GM18519 (cell line): ENCODE results near the gene GPA33.

Experiments used
- ATAC-seq: cut with Tn5 transposase; IDR thresholded peaks from one replicate; pipeline ENCODE4 v1.9.1; 2021; ENCODE audit warnings: mild to moderate bottlenecking, moderate library complexity; ENCODE audit not compliant: unreplicated experiment, low FRiP score

GPA33 gene

DNA sequence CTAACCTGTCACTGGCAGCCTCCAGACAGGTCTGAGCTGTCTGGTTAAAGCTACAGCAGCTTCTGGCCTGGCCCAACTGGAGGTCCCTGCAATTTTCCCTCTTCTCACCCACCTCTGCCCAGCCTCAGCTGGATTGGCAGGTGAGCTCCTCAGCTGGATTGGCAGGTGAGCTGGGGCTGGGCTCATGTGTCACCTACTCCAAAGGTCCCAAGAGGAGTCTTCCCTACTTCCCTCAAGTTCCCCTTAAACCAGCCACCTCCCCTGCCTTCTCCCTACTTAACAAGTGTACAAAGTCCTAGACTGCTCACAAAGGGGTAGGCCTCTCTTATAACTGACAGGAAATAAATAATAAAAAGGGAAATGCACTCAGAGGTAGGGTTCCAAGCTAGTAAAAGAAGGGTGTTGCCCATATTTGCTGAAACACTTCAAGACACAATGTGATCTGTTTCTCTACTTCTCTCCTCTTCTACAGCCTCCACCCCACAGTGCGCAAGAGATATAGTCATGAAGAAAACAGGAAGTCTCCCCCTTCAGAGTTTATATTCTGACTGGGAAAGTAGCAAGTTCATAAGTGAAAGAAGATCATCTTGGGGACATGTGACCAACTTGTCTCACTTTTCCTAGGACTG lies at the start of gene GPA33:
TSS of gene GPA33 (minus strand) at position 64 of the 629 bp plus-strand sequence. CDS start 90 bp downstream, outside the sequence.
- ATAC-seq: no peak

GRCh38 chr1:167138703-167139102 lies 48.5 kb upstream of the GPA33 start:
- no peak for ATAC-seq

DNA sequence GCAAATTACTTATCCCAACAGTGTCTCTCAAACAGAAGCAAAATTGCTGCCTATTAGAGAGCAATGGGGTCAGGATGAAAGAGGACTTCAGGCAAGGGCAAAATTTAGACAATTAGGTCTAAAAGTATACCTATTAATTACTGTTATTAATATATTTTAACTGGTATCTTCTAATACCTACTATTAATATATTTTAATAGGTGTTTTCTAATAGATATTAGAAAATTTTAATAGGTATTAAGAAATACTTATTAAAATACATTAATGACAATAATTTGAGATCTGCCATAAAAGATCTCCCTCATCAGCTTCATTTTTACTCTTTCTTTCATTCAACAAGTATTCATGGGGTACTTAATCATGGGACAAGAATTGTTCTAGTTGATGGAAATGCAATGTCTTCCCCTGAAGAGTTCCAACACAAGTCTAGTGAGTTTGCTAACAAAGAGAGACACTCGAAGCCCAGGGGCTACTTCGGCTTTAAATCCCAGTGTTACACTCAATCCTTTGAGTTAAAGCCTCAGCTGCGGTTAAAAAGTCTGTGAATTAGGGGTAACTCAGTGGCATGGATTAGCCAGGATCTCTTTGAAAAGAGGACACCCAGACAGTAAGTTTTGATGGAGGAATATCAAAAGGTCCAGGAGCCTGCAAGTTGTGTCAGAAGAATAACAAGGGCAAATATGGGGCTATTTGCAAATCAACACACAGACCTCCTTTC lies 47.8 kb upstream of the GPA33 start:
- no peak for ATAC-seq

DNA sequence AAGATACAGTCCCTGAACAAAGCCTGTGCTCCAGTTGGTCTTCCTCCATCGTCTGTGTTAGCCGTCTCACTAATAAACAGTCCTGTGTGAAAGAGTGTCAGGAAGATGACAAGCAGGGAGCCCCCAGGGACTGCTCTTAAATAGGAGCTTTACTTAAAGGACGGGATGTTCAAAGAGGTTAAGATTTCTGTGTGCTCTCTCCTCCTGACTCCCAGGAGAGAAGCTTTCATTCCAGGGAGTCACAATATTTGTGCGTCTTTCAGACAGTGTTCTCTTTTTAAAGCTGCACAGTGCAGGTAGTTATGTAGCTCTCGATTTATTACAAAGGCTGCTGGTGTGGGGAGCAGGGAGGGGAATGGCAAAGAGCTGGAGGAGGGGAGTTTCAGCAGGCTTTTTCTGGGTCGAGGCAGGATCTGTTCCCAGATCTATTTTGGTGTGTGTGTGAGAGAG lies 47.2 kb upstream of the GPA33 start:
- ATAC-seq: no peak

- ATAC-seq: no peak
These were observed 46.6 kb upstream of the GPA33 start for GRCh38 chr1:167136806-167137205.

- ATAC-seq: no peak
These were observed 46.0 kb upstream of the GPA33 start for GRCh38 chr1:167136191-167136614.

DNA sequence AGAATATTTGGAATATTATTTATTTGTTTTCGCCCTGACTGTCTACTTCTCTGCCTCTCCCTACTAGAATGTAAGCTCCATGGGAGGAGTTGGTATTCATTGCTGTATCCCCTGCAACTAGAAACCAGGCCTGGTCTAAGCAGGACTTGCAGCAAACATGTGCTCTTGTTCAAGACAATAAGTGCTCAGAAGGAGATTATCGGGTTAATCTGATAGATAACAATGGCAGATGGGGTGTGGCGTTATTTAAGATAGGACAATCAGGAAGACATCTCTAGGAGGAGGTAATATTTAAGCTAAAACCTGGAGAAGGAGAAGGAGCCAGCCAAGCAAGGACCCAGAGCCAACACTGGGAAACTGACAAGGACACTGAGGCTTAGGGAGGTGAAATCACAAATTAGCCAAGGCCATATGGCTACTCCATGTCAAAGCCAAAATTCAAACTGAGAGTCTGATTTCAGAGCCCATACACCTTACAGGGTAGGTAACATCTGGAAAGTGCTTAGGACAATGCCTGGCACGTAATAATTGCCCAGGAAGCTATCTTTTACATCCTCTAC lies 45.2 kb upstream of the GPA33 start:
- ATAC-seq: no peak

DNA sequence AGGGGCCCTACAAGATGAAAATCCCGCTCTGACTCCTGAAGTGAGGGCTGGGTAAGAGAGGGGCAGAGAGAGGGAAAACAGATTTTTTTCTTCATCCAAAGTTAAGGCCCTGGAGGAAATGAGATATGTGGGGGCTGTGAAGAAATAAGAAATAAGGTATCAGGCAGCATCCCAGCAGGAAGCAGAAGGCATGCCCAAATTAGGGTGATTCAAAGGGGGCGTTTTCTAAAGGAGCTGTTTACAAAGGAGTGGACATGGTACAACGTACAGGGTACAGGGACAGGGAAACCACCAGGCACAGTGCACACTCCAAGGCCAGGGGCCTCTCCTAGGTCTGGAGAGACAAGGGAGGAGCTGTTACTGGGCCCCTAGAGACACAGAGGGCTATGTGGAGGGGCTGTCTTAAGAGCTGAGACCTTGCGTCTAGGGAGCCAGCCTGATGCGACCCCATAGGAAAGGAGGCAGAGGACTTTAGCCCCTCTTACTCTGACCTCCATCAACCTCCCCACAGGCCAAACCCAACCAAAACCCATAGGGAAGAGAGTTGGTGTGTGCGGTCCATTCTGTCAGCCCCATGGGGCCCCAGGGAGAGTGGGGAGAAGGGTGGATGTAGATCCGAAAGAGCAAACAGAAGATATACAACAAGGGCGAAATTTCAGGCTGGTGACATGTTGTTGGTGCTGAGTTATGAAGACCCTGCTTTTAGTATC lies 42.3 kb upstream of the GPA33 start:
- ATAC-seq: no peak

GRCh38 chr1:167130829-167131510 lies 40.8 kb upstream of the GPA33 start:
- no peak for ATAC-seq

DNA sequence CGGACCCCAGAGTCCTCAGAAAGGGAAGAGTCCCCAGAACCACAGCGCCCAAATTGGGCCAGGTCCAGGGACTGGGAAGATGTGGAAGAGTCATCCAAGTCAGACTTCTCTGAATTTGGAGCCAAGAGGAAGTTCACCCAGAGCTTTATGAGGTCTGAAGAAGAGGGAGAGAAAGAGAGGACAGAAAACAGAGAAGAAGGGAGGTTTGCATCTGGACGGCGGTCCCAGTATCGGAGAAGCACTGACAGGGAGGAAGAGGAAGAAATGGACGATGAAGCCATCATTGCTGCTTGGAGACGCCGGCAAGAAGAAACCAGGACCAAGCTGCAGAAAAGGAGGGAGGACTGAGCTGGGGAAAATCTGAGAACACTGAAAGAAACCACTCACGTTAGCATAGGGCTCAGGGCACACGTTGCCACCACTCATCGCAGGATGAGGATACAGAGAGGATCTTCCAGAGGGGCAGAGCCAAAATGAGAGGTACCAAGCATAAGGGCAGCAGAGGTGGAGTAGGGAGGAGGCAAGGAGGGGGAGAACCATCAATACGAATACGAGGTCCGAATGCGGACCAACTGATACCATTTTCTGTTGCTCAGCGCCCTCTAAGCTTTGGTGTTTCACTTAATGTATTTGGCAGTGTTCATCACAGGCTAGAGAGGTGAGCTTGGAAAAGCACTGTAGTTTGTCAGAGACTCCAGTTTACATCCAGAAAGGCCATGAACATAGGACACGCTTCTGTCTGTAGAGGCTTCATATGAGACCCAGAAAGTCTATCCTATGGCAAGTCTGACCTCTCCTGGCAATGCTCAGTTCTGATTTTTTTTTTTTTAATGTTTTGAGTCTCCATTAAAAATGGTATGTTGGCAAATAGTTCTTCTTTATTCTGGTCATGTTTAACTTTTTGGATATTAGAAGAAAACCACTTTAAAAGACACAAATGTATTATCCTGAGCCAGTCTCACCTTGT lies 38.4 kb upstream of the GPA33 start:
- no peak for ATAC-seq

- ATAC-seq: no peak
These were observed 37.5 kb upstream of the GPA33 start for GRCh38 chr1:167127661-167128060.

GRCh38 chr1:167127236-167127635 lies 37.1 kb upstream of the GPA33 start:
- no peak for ATAC-seq

DNA sequence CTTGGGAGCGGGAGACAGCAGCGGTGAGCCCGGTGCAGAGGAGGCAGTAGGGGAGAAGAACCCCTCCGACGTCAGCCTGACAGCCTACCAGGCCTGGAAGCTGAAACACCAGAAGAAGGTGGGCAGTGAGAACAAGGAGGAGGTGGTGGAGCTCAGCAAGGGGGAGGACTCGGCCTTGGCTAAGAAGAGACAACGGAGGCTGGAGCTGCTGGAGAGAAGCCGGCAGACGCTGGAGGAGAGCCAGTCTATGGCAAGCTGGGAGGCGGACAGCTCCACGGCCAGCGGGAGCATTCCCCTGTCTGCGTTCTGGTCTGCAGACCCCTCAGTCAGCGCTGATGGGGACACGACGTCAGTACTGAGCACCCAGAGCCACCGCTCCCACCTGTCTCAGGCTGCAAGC lies 36.6 kb upstream of the GPA33 start:
- ATAC-seq: no peak

- no peak for ATAC-seq
These were observed 36.1 kb upstream of the GPA33 start for GRCh38 chr1:167126317-167126716.

GRCh38 chr1:167122568-167122967 lies 32.4 kb upstream of the GPA33 start:
- no peak for ATAC-seq

GRCh38 chr1:167122121-167122480 lies 31.9 kb upstream of the GPA33 start:
- ATAC-seq: no peak

DNA sequence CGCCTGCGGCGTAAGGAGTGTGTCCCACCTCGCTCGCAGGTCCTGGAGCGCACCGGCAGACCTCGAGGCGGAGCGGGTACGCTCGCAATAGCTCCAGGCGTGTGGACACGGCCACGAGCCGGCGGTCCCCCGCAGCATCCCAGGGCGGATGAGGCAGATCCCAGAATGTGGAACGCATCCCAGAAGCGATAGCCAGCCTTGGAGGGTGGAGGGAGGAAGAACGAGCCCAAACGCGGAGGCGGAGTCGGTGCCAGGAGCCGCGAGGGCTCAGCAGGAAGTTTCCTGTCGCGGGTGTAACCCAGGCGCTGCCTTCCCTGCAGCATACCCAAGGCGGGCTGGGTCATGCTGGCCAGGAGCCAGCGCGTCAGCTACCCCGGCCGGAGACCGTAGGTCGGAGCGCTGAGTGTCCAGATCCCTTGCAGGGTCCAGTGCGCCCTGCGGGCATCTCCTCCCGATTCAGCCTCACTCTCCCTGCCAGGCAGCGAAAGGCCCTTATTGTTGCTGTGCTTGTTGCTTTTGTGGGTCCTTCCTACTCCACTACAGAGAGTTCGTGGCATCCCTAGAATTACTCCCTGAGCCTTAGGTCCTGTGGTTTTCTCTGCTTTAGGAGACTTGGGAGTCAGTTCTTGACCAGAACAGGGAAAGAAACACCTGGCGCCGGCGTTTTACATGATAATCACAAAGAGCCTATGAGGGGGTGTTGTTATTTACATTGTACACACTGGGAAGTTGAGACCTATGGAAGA lies 31.4 kb upstream of the GPA33 start:
- ATAC-seq: no peak

DNA sequence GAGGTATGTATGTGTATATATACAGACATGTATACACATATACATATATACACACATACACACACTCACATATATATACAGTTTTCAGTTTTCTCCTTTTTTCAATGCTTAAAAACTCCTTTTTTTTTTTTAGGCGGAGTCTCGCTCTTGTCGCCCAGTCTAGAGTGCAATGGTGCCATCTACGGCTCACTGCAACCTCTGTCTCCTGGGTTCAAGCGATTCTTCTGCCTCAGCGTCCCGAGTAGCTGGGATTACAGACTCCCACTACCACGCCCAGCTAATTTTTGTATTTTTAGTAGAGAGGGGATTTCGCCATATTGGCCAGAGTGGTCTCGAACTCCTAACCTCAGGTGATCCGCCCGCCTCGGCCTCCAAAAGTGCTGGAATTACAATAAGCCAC lies 30.7 kb upstream of the GPA33 start:
- no peak for ATAC-seq

DNA sequence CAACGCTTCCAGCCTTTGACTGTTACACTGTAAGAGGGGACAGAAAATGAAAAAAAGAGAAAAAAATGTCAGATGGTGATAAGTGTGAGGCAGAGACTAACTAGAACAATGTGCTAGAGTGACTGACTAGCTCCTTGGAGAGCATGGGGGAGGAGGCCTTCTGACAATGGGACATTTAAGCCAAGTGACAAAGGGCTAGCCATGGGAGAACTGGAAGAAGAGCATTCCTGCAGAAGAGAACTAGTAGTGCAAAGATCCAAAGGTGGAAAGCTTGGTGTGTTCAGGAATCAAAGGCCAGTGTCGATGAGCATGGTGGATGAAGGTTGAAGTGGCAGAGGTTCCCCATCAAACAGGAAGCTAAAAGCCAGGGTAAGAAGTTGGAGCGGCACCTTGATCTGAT lies 29.5 kb upstream of the GPA33 start:
- ATAC-seq: no peak
